ENCODE data around the gene C2orf68. TPM values are rescaled to one million over a fixed set of nuclear protein-coding genes. Genes with fewer than 3 reads are reported as not detected.
"Not testable (repeated sequence)": the region's sequence is repeated elsewhere in the genome, so short reads cannot be mapped to it uniquely, and the experiment has no call there.

C2orf68 gene
- polyA plus RNA-seq, 4 donors, result 55.2 to 83.3 (median 69.6) TPM

DNA sequence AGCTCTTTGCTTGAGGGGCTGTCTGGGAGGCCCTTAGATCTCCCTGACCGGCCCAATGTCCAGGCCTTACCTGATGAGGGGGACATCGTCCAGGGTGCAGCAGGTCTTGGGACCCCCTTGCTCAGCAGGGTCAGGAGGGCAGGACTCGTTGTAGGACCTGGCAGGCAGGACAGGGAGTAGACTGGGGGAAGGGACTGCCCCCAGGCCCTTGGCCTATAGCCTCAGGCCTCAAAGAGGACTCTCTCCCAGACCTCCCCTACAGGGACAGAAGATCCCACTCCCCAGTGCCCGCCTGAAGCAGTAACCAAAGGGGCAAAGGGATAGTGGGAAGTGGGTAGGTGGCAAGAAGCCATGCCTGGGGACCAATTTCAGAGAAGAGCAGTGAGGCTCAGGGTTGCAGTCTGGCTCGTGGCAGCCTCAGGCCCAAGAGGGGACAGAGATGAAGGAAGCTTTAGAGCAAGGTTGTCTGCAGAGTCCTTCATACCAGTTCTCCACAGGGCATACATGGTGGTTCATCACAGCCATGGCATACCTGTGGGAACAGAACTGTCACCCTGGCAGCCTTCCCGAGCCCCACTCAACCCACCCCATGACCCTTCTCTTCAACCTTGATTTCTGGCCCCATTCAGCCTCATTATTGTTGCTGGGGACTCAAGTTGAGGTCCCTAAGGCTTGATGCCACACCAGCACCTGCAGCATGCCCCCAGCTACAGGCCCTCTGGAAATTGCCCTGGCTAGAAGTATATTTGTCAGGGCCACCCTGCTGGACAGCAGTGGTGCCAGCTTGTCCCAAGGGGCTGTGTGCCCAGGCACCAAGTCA, 10.7 kb downstream of the C2orf68 start:
- no peak for DNase-seq (ENCODE audit: low read depth in 4 of 4, low spot score in 2 of 4)

DNA sequence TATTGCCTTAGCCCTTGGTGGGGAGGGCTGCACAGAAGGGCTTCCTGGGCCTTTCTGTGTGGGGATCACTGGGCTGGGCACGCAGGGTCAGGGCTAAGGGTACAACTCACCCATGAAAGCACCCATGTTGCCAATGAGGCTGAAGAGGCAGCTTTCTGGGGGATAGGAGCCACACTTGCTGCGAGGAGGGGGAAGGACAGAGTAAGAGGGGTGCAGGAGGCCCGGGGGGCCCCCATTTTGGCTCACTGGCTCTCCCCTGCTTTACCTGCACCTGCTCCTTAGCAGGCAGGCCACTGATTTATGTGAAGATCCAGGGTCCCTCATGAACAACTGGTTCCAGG, 11.7 kb downstream of the C2orf68 start:
- no peak for DNase-seq (ENCODE audit: low read depth in 4 of 4, low spot score in 2 of 4)

GRCh38 chr2:85599468-85600234, 12.2 kb downstream of the C2orf68 start:
- DNase-seq (ENCODE audit: low read depth in 4 of 4, low spot score in 2 of 4), result no peak

GRCh38 chr2:85598594-85599340, 13.1 kb downstream of the C2orf68 start:
- no peak for DNase-seq (ENCODE audit: low read depth in 4 of 4, low spot score in 2 of 4)

DNA sequence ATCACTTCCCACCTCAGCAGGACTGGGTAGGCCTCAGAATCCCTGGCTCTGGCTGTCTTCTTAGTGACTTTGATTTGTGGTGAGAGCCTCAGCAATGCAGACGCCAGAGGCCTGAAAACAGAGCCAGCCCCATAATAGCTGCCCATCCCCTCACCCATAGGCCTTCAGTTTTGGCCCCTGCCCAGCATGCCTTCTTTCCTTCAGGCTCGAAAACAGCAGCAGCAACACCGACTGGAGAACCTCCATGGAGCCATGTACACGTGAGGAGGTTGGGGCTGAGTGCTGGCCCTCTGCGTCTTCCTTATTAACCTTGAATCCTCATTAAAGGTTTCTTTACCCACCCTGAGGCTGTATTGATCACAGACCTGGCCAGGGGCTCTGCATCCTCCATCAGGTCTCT, 14.6 kb downstream of the C2orf68 start:
- no peak for DNase-seq (ENCODE audit: low read depth in 4 of 4, low spot score in 2 of 4)

GRCh38 chr2:85596486-85597143, 15.3 kb downstream of the C2orf68 start:
- DNase-seq (ENCODE audit: low read depth in 4 of 4, low spot score in 2 of 4), result no peak

DNA sequence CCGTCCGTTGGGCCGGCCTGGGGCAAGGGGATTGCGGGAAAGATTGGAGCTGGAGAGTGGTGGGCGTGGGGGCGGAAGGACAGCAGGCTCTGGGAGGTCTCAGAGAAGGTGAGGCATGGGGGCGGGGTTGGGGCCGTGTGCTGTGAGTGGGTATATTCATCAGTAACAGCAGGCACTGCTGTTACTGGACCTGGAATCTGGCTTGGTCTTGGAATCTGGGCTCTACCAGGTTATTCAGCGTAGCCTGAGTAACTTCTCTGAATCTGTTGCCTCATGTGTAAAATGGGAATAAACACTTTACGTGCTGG, 15.9 kb downstream of the C2orf68 start:
- no peak for DNase-seq (ENCODE audit: low read depth in 4 of 4, low spot score in 2 of 4)

DNA sequence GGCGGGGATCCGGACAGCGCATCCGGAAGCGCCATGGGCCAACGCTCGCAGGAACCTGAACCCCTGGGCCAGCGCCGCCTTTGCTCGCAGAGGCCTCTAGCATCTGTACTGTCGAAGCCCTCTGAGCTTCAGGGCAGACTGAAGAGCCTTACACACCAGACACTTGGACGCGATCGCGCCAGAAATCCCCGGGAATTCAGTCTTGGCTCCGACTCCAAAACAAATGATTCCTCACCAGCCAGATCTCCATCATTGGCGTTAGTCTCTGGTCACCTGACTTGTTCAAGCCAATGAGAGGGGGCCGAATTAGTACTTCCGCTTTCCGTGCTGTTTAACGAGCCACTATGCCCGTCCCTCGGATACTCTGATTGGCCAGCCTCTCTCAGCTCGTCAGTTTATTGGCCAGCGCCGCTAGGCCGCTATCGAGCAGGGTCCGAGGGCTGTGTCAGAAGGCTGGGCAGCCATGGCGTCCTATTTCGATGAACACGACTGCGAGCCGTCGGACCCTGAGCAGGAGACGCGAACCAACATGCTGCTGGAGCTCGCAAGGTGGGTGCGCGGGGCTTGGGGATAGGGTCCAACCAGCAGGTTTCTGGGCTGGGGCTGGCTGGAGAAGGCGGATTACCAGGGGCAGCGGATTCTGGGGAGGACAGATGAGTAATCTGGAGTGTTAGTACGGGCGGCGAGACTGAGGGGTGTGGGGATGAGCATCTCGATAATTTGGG, 16.4 kb downstream of the C2orf68 start, which contains the start of gene RNF181:
TSS of gene RNF181 (plus strand) at position 445 of the 725 bp plus-strand sequence. CDS start at position 464, 19 bp downstream.
- DNase-seq (ENCODE audit: low read depth in 4 of 4, low spot score in 2 of 4), result peak; percentile 89 to 96 (median 94)

DNA sequence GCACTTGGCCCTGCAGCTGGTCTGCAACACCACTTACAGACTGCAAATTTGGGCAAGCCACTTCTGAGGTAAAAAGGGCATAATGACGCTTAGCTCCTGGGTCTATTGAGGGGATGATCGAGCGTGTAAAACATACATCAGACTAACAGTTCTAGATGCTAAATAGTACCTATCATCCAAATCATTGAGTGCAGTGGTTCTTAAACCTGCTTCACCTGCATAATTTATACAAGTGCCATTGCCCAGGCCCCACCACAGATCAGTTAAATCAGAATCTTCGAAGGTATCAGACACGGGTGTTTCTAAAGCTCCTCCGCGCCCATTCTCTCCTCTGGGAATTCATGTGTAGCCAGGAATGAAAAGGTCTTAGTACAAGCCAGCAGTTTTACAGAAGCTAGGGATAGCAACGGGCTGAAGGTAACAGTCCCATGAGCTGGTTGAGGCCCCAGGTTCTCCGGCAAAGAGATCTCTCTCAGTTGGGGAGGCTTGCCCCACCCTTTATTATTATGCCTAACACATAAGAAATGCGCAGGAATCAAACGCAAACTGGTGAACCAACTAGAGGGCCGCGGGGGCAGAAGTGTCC, 17.1 kb downstream of the C2orf68 start:
- no peak for DNase-seq (ENCODE audit: low read depth in 4 of 4, low spot score in 2 of 4)

DNA sequence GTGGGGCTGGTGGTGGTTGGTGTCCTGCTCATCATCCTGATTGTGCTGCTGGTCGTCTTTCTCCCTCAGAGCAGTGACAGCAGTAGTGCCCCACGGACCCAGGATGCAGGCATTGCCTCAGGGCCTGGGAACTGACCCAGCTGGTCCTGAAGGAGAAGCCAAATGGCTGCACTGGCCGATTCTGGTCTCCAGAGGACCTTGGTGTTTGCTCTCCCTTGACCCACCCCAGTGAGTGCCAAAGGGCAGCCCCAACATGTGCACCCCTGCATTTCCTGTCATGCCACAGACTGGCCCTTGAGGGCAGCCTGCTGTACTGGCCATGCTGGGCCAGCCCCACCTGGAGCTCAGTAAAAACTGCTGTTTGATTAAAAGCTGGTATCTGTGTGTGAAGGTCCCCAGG, 18.8 kb downstream of the C2orf68 start:
- DNase-seq (ENCODE audit: low read depth in 4 of 4, low spot score in 2 of 4), result no peak

DNA sequence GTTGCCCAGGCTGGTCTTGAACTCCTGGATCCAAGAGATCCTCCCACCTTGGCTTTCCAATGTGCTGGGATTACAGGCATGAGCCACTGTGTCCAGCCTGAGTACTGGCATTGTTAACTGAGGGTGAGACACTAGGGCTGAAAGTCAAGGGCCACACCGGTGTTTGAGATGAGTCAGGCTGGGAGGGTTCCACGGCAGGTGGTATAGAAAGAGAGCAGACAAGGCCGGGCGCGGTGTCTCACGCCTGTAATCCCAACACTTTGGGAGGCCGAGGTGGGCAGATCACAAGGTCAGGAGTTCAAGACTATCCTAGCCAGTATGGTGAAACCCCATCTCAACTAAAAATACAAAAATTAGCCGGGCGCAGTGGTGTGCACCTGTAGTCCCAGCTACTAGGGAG, 19.6 kb downstream of the C2orf68 start:
- DNase-seq (ENCODE audit: low read depth in 4 of 4, low spot score in 2 of 4), result not testable (repeated sequence)

DNA sequence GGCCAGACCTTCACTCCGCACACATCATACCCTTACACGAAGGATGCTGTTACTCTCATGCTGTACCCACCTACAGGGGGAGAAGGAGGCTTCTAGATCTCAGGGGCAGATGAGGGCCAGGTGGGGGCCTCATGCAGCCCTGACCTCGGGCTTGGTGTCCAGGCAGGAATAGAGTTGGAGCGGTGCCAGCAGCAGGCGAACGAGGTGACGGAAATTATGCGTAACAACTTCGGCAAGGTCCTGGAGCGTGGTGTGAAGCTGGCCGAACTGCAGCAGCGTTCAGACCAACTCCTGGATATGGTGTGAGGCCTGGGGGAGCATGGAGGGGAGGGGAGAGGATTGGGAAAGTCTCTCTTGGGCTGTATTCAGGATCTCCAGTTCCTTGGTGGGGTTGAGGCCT, 20.3 kb downstream of the C2orf68 start:
- no peak for DNase-seq (ENCODE audit: low read depth in 4 of 4, low spot score in 2 of 4)

- no peak for DNase-seq (ENCODE audit: low read depth in 4 of 4, low spot score in 2 of 4)
Measured at GRCh38 chr2:85590950-85591349, 20.9 kb downstream of the C2orf68 start.

- no peak for DNase-seq (ENCODE audit: low read depth in 4 of 4, low spot score in 2 of 4)
Measured at GRCh38 chr2:85589982-85590791, 21.7 kb downstream of the C2orf68 start.

- DNase-seq (ENCODE audit: low read depth in 4 of 4, low spot score in 2 of 4), result no peak
Measured at GRCh38 chr2:85589181-85589580, 22.7 kb downstream of the C2orf68 start.

- DNase-seq (ENCODE audit: low read depth in 4 of 4, low spot score in 2 of 4), result no peak
Measured at GRCh38 chr2:85588645-85589044, 23.2 kb downstream of the C2orf68 start.

GRCh38 chr2:85588236-85588635, 23.6 kb downstream of the C2orf68 start:
- no peak for DNase-seq (ENCODE audit: low read depth in 4 of 4, low spot score in 2 of 4)

- no peak for DNase-seq (ENCODE audit: low read depth in 4 of 4, low spot score in 2 of 4)
Measured at GRCh38 chr2:85585781-85586105, 26.1 kb downstream of the C2orf68 start.
